HCT116 (cell line): ENCODE data around the gene GRM5. TPM values are rescaled to one million over a fixed set of nuclear protein-coding genes. Genes with fewer than 3 reads are reported as not detected.

ENCODE experiments used
- ATAC-seq: fragments of 200-7000 bp; cut with Tn5 transposase; 2 replicates; pipeline ENCODE4 v1.9.1; 2020; ENCODE audit warnings: mild to moderate bottlenecking, moderate library complexity
- BruUV-seq: library from RNA; stranded (reverse); fragments of 400-500 nt; replicated peaks from 2 replicates; lab custom pipeline; 2021; lab: Mats Ljungman, UMichigan
- CTCF ChIA-PET: fragments of 300-600 bp; sonication (Branson Sonifier 250); formaldehyde crosslinking; loops from one replicate; lab custom pipeline; 2021; ENCODE audit warnings: antibody characterized with exemption; lab: Charles Lee
- POLR2A ChIA-PET: fragments of 300-600, 350-600 bp; sonication (Branson Sonifier 250); formaldehyde crosslinking; loops from one replicate; lab custom pipeline; 2021; ENCODE audit warnings: antibody characterized with exemption; lab: Charles Lee
- RAD21 ChIA-PET, 2 experiments: fragments of 300-600 bp; sonication (Branson Sonifier 250); formaldehyde crosslinking; loops; one replicate each; lab custom pipeline; 2023; ENCODE audit warnings: low total read pairs in 2 of 2; ENCODE audit not compliant: uncharacterized antibody in 2 of 2, unreplicated experiment in 2 of 2, low non-redundant PET in 1 of 2; lab: Charles Lee
- DNase-seq: peaks from one replicate; pipeline ENCODE4 v3.0.0-alpha.2; 2010; ENCODE audit warnings: low read depth, low spot score
- H2AFZ ChIP-seq: fragments of 200-600 bp; shearing (Covaris generic), sonication (generic); 2 replicates; pipeline ENCODE4 v1.6.1; 2017; ENCODE audit warnings: low read depth, mixed run types, mixed read lengths, antibody characterized with exemption, low read length; ENCODE audit not compliant: poor library complexity, severe bottlenecking
- H3K27ac ChIP-seq: 2 replicates; pipeline ENCODE4 v1.5.1; 2012; ENCODE audit warnings: low read depth, low read length
- H3K27me3 ChIP-seq: fragments of 200-600 bp; sonication (generic); 2 replicates; pipeline ENCODE4 v1.6.1; 2016; ENCODE audit warnings: mixed run types, low read length, mixed read lengths; ENCODE audit not compliant: insufficient read depth
- H3K36me3 ChIP-seq, 2 experiments: fragments of 200-500 bp in 1 of 2; fragments of 200-600 bp in 1 of 2; sonication (Bioruptor generic) in 1 of 2; sonication (generic) in 1 of 2; 2 replicates each; pipeline versions ENCODE4 v1.5.1 to v1.6.1; 2014 to 2016; ENCODE audit warnings: low read length in 2 of 2, inconsistent platforms in 1 of 2, mixed read lengths in 1 of 2, mixed run types in 1 of 2; ENCODE audit not compliant: insufficient read depth in 2 of 2, control insufficient read depth in 1 of 2
- H3K4me1 ChIP-seq, 2 experiments: fragments of 200-600 bp in 1 of 2; sonication (generic) in 1 of 2; 2 replicates each; pipeline versions ENCODE4 v1.5.1 to v1.6.1; 2012 to 2017; ENCODE audit warnings: low read length in 2 of 2, inconsistent platforms in 1 of 2, mild to moderate bottlenecking in 1 of 2, mixed read lengths in 1 of 2, mixed run types in 1 of 2, moderate library complexity in 1 of 2; ENCODE audit not compliant: insufficient read depth in 2 of 2, control insufficient read depth in 1 of 2
- H3K4me2 ChIP-seq: fragments of 200-600 bp; sonication (generic); 2 replicates; pipeline ENCODE4 v1.6.1; 2017; ENCODE audit warnings: mixed run types, low read length, mixed read lengths
- H3K4me3 ChIP-seq, 2 experiments: fragments of 200-600 bp in 1 of 2; sonication (generic) in 1 of 2; replicated peaks in 1 of 2; 2 replicates each; pipeline ENCODE4 v1.5.1; 2011 to 2016; ENCODE audit warnings: low read length in 2 of 2, control low read depth in 1 of 2, low read depth in 1 of 2, mild to moderate bottlenecking in 1 of 2, mixed read lengths in 1 of 2, mixed run types in 1 of 2
- H3K79me2 ChIP-seq: fragments of 200-600 bp; sonication (generic); 2 replicates; pipeline ENCODE4 v1.6.1; 2017; ENCODE audit warnings: mild to moderate bottlenecking, mixed run types, low read length, moderate library complexity, mixed read lengths; ENCODE audit not compliant: insufficient read depth
- H3K9ac ChIP-seq: fragments of 200-600 bp; sonication (generic); 2 replicates; pipeline ENCODE4 v1.6.1; 2016; ENCODE audit warnings: low read length, mixed read lengths
- H3K9me2 ChIP-seq: fragments of 200-600 bp; sonication (generic), shearing (Covaris generic); 2 replicates; pipeline ENCODE4 v1.6.1; 2017; ENCODE audit warnings: mixed run types, mild to moderate bottlenecking, moderate library complexity; ENCODE audit not compliant: insufficient read depth
- H3K9me3 ChIP-seq, 2 experiments: fragments of 200-500 bp in 1 of 2; fragments of 200-600 bp in 1 of 2; sonication (Bioruptor generic) in 1 of 2; sonication (generic) in 1 of 2; 2 replicates each; pipeline ENCODE4 v1.6.1; 2014 to 2017; ENCODE audit warnings: low read length in 2 of 2, mixed read lengths in 2 of 2, inconsistent platforms in 1 of 2, low read depth in 1 of 2, mild to moderate bottlenecking in 1 of 2, mixed run types in 1 of 2, moderate library complexity in 1 of 2; ENCODE audit not compliant: control insufficient read depth in 1 of 2, insufficient read depth in 1 of 2
- H4K20me1 ChIP-seq: fragments of 200-600 bp; sonication (generic), shearing (Covaris generic); 2 replicates; pipeline ENCODE4 v1.6.1; 2017; ENCODE audit warnings: mixed run types, mild to moderate bottlenecking, moderate library complexity; ENCODE audit not compliant: insufficient read depth
- CBX3 ChIP-seq: IDR thresholded peaks from 2 replicates; pipeline ENCODE4 v1.6.1; 2012; ENCODE audit warnings: low read depth
- CEBPB ChIP-seq: IDR thresholded peaks from 2 replicates; pipeline ENCODE4 v1.6.1; 2012; ENCODE audit warnings: low read depth
- CTCF ChIP-seq, 3 experiments: fragments of 200-600 bp in 1 of 3; sonication (generic) in 1 of 3; IDR thresholded peaks in 2 of 3; conservative IDR thresholded peaks in 1 of 3; 2 replicates each; pipeline ENCODE4 v1.5.1; 2012 to 2017; ENCODE audit warnings: low read depth in 2 of 3, low read length in 2 of 3, antibody characterized with exemption in 1 of 3, borderline replicate concordance in 1 of 3, control low read depth in 1 of 3, mild to moderate bottlenecking in 1 of 3, mixed read lengths in 1 of 3, mixed run types in 1 of 3, moderate library complexity in 1 of 3; ENCODE audit not compliant: insufficient read depth in 1 of 3
- ELF1 ChIP-seq: IDR thresholded peaks from 2 replicates; pipeline ENCODE4 v1.6.1; 2012; ENCODE audit warnings: low read depth, borderline replicate concordance
- FOSL1 ChIP-seq: IDR thresholded peaks from 2 replicates; pipeline ENCODE4 v1.6.1; 2012; ENCODE audit warnings: low read depth
- JUND ChIP-seq: IDR thresholded peaks from 2 replicates; pipeline ENCODE4 v1.6.1; 2012
- MAX ChIP-seq: IDR thresholded peaks from 2 replicates; pipeline ENCODE4 v1.6.1; 2012
- POLR2A ChIP-seq: IDR thresholded peaks from 2 replicates; pipeline ENCODE4 v1.7.0; 2011; ENCODE audit warnings: borderline replicate concordance; ENCODE audit not compliant: insufficient read depth, insufficient read length; ENCODE audit errors: extremely low read depth
- POLR2AphosphoS5 ChIP-seq: IDR thresholded peaks from 2 replicates; pipeline ENCODE4 v1.6.1; 2011; ENCODE audit warnings: mild to moderate bottlenecking, low read depth, low read length, moderate library complexity
- RAD21 ChIP-seq: IDR thresholded peaks from 2 replicates; pipeline ENCODE4 v1.6.1; 2012; ENCODE audit warnings: low read depth, mild to moderate bottlenecking
- SP1 ChIP-seq: IDR thresholded peaks from 2 replicates; pipeline ENCODE4 v1.6.1; 2012; ENCODE audit warnings: low read depth
- intact Hi-C: fragments of 100-400 bp; cut with micrococcal nuclease; formaldehyde crosslinking; loops from 2 replicates; pipeline ENCODE4 v1.10.0; 2022
- total RNA-seq: library from RNA; stranded (reverse); gene quantifications from one replicate; pipeline ENCODE4 v1.2.1, GENCODE V29; 2021; ENCODE audit not compliant: unreplicated experiment

Gene GRM5
- total RNA-seq, 1 experiment from 2014 or later, result not detected

- no peak for DNase-seq
- H3K4me3 ChIP-seq, result no peak overlapping the region
- ATAC-seq, result no peak
- H3K4me2 ChIP-seq, result no peak overlapping the region
- no peaks in the 10 kb centered on the region for H3K9me2 ChIP-seq
- H3K9ac ChIP-seq, result no peak overlapping the region
- no peak overlapping the region for H3K27ac ChIP-seq
- CTCF ChIA-PET, result interaction anchor here (1.4 kb wide), 1 partner anchor 10 kb away, joined by 5 read pairs; no protein-coding TSS in a partner anchor
- BruUV-seq, result no TSS peak
- no peaks in the 10 kb centered on the region for H3K79me2 ChIP-seq
- RAD21 ChIA-PET, result no interaction called here
- no peaks in the 10 kb centered on the region for H3K27me3 ChIP-seq
- POLR2A ChIA-PET, result no interaction called here
- no peaks in the 10 kb centered on the region for H3K36me3 ChIP-seq
- H2AFZ ChIP-seq, result no peak overlapping the region
- no peak for TF ChIP-seq POLR2AphosphoS5
- no peak for TF ChIP-seq MAX
- TF ChIP-seq CTCF (IDR thresholded peaks at IDR 0.05 in 2 of 3, conservative IDR thresholded peaks at IDR 0.05 in 1 of 3; ENCODE audit: borderline replicate concordance in 1 of 3, insufficient read depth in 1 of 3, low read depth in 2 of 3, low read length in 2 of 3), result no peak
- TF ChIP-seq ELF1, result no peak
- no peak for TF ChIP-seq CEBPB
- TF ChIP-seq JUND, result no peak
- TF ChIP-seq SP1, result no peak
- no peak for TF ChIP-seq RAD21
- TF ChIP-seq FOSL1, result no peak
- TF ChIP-seq CBX3, result no peak
- no peak for TF ChIP-seq POLR2A
- TF ChIP-seq, all 23 proteins: peak for 0
- H3K9me3 ChIP-seq, result no peaks in the 10 kb centered on the region
- intact Hi-C loops, result no loop called here
- no peaks in the 10 kb centered on the region for H3K4me1 ChIP-seq
- no peaks in the 10 kb centered on the region for H4K20me1 ChIP-seq
Measured at GRCh38 chr11:88474655-88475054, 591.1 kb downstream of the GRM5 start.
